NOMO-1 treated with dmso at 0.1 percent for 144 hours (cell line): ENCODE data around the gene DCTD.

ENCODE experiments used
- DNase-seq: peaks from one replicate; lab custom pipeline; 2025; ENCODE audit not compliant: unreplicated experiment; lab: John Stamatoyannopoulos, UW

DCTD gene

GRCh38 chr4:182843808-182844325 is 73.3 kb downstream of the DCTD start:
- DNase-seq, result no peak

GRCh38 chr4:182842759-182843390 is 74.3 kb downstream of the DCTD start:
- no peak for DNase-seq

GRCh38 chr4:182842104-182842600 is 75.0 kb downstream of the DCTD start:
- no peak for DNase-seq

GRCh38 chr4:182840108-182840507 is 77.1 kb downstream of the DCTD start:
- DNase-seq, result no peak
